Endodermal cell (in vitro differentiated cells): ENCODE results near the gene DNAJB12. TPM values are rescaled to one million over a fixed set of nuclear protein-coding genes. Genes with fewer than 3 reads are reported as not detected.

Experiments used
- DNase-seq: peaks from one replicate; pipeline ENCODE4 v3.0.0-alpha.2; 2017
- H3K27ac ChIP-seq: 2 replicates; pipeline ENCODE4 v1.5.1; 2013; ENCODE audit warnings: mild to moderate bottlenecking, low read depth, low read length, moderate library complexity
- H3K27me3 ChIP-seq: 2 replicates; pipeline ENCODE4 v1.6.1; 2013; ENCODE audit warnings: mild to moderate bottlenecking, low read length, moderate library complexity; ENCODE audit not compliant: insufficient read depth, control insufficient read depth, poor library complexity, severe bottlenecking
- H3K36me3 ChIP-seq: 2 replicates; pipeline ENCODE4 v1.7.0; 2013; ENCODE audit warnings: mild to moderate bottlenecking, low read length, moderate library complexity; ENCODE audit not compliant: control insufficient read depth, insufficient read depth
- H3K4me1 ChIP-seq: one replicate; pipeline ENCODE4 v1.7.0; 2013; ENCODE audit warnings: low read length; ENCODE audit not compliant: control insufficient read depth, insufficient read depth
- H3K4me3 ChIP-seq: 2 replicates; pipeline ENCODE4 v1.5.1; 2013; ENCODE audit warnings: mild to moderate bottlenecking, low read length, moderate library complexity
- H3K9ac ChIP-seq: 2 replicates; pipeline ENCODE4 v1.6.1; 2013; ENCODE audit warnings: mild to moderate bottlenecking, low read length, moderate library complexity; ENCODE audit not compliant: poor library complexity, severe bottlenecking; ENCODE audit errors: extremely low read depth
- H3K9me3 ChIP-seq: 2 replicates; pipeline ENCODE4 v1.6.1; 2013; ENCODE audit warnings: mild to moderate bottlenecking, low read length, moderate library complexity; ENCODE audit not compliant: control insufficient read depth
- H3K27ac Mint-ChIP-seq: 2 replicates; pipeline ENCODE4 v1.8.0; 2020; ENCODE audit warnings: mixed read lengths
- H3K27me3 Mint-ChIP-seq: 2 replicates; pipeline ENCODE4 v1.8.0; 2021; ENCODE audit warnings: mild to moderate bottlenecking, mixed read lengths; ENCODE audit not compliant: insufficient read depth
- H3K36me3 Mint-ChIP-seq: 2 replicates; pipeline ENCODE4 v1.8.0; 2020; ENCODE audit warnings: low read depth, mixed read lengths
- H3K4me1 Mint-ChIP-seq: 2 replicates; pipeline ENCODE4 v1.8.0; 2020; ENCODE audit warnings: mixed read lengths
- H3K4me3 Mint-ChIP-seq: 2 replicates; pipeline ENCODE4 v1.8.0; 2020; ENCODE audit warnings: mild to moderate bottlenecking, moderate library complexity, mixed read lengths
- H3K9me3 Mint-ChIP-seq: 2 replicates; pipeline ENCODE4 v1.8.0; 2020; ENCODE audit warnings: mild to moderate bottlenecking, mixed read lengths
- WGBS, 2 experiments: methylation state at CpG; one replicate each; pipeline versions ENCODE4 v1.1.5 to v1.1.7; 2013; ENCODE audit warnings: missing lambda C conversion rate in 2 of 2, mixed read lengths in 1 of 2; ENCODE audit not compliant: insufficient coverage in 1 of 2, insufficient read length in 1 of 2; 5-methylcytosine and 5-hydroxymethylcytosine counted together
- total RNA-seq, 2 donors: library from RNA; stranded (reverse); fragmentation: NEBNext Ultra II Directional in 1 of 2; extraction: Animal tissue kit (Norgen Biotek cat#: 25700) in 1 of 2; gene quantifications; 2 replicates in 1 of 2; 3 replicates in 1 of 2; pipeline ENCODE4 v1.2.1, GENCODE V29; 2021
- TF ChIP-seq, protein P1 (sequence below): fragments of 200-600 bp; sonication (generic); conservative IDR thresholded peaks from 2 replicates; pipeline ENCODE4 v1.5.0; 2021; ENCODE audit warnings: antibody characterized with exemption, mild to moderate bottlenecking

The DNAJB12 gene
- total RNA-seq, 2 donors from 2014 or later: 22.6 to 27.5 TPM

DNA sequence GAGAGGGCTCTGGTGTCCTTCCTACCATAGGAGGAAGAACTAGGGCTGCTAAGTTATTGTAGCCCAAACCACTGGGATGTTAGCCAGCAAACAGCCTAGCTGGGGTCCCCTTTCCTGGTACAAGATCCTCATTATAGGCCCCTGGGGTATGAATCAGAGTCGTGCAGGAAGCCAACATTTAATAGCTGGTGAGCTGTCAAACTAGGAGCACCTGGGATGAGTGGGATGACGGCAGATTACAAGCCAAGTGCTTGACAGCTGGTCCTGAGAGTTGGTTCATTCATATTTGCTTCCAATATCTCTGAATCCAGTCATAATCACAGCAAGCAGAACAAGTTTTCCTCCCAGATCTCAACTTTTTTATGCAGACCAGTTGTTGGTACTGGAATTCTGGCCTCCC, 25.1 kb upstream of the DNAJB12 start:
- Histone ChIP-seq H3K4me3 (no peak overlapping the region), H3K9ac (no peak overlapping the region), H3K4me1 (peaks cover 11% of the 10 kb centered on the region), H3K36me3 (no peaks in the 10 kb centered on the region), H3K27ac (no peak overlapping the region), H3K27me3 (no peaks in the 10 kb centered on the region), H3K9me3 (no peaks in the 10 kb centered on the region)
- WGBS, 2 experiments: 90% methylated on average over 2 of the region's 2 CpGs; no CpG with 5 or more reads in 1 of the 2 experiments
- Mint-ChIP-seq H3K9me3 (no peaks in the 10 kb centered on the region), H3K4me1 (peaks cover 23% of the 10 kb centered on the region), H3K27ac (no peak overlapping the region), H3K27me3 (no peaks in the 10 kb centered on the region), H3K36me3 (peaks cover 9% of the 10 kb centered on the region), H3K4me3 (no peak overlapping the region)
- no peak for DNase-seq
- TF ChIP-seq, protein P1, sequence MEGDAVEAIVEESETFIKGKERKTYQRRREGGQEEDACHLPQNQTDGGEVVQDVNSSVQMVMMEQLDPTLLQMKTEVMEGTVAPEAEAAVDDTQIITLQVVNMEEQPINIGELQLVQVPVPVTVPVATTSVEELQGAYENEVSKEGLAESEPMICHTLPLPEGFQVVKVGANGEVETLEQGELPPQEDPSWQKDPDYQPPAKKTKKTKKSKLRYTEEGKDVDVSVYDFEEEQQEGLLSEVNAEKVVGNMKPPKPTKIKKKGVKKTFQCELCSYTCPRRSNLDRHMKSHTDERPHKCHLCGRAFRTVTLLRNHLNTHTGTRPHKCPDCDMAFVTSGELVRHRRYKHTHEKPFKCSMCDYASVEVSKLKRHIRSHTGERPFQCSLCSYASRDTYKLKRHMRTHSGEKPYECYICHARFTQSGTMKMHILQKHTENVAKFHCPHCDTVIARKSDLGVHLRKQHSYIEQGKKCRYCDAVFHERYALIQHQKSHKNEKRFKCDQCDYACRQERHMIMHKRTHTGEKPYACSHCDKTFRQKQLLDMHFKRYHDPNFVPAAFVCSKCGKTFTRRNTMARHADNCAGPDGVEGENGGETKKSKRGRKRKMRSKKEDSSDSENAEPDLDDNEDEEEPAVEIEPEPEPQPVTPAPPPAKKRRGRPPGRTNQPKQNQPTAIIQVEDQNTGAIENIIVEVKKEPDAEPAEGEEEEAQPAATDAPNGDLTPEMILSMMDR: no peak

DNA sequence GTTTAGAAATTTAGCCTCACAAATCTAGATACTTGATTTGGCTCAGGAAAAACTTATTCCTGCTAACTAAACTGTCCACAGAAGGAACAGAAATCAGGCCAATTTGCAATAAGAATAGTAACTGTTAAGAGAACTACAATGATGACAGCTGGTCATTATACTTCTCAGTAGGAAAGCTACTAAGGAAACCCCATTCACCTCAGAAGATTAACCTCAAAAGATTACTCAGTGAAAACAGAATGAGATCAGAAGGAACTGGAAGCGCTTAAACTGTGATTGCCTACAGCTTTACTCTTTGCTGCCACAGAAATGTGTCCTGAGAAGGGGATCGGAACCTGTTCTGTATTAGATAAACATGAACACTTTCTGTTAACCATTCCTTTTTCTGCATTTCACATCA, 24.3 kb upstream of the DNAJB12 start:
- Histone ChIP-seq H3K27ac (no peak overlapping the region), H3K4me3 (no peak overlapping the region), H3K27me3 (no peaks in the 10 kb centered on the region), H3K36me3 (no peaks in the 10 kb centered on the region), H3K9ac (no peak overlapping the region), H3K4me1 (peaks cover 11% of the 10 kb centered on the region), H3K9me3 (no peaks in the 10 kb centered on the region)
- H3K9me3 Mint-ChIP-seq: no peaks in the 10 kb centered on the region
- H3K4me1 Mint-ChIP-seq: peaks cover 23% of the 10 kb centered on the region
- H3K27me3 Mint-ChIP-seq: no peaks in the 10 kb centered on the region
- no peak for DNase-seq
- no peak overlapping the region for H3K27ac Mint-ChIP-seq
- no peak overlapping the region for H3K4me3 Mint-ChIP-seq
- TF ChIP-seq, protein P1: no peak
- 72 to 79% methylated on average over 2 of the region's 2 CpGs for WGBS, 2 experiments
- H3K36me3 Mint-ChIP-seq: peaks cover 9% of the 10 kb centered on the region

DNA sequence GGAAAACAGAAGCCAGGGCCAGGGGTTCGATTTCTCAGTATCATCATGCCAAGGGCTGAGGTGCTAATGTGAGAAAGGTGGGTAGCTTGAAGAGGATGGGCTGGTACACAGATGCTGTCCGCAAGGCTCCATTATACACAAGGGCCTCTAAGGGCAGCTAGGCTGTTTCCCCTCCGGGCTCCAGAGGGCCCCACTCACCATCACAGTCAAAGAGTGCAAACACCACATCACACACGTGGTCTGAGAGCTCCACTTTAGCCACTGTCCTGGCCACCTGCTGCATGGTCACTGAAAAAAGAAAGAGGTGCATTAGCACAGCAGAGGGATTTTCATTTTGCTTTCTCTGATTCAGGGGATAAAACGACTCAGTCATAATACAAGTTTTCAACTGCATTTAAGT, 20.9 kb upstream of the DNAJB12 start:
- no peak overlapping the region for H3K9ac ChIP-seq
- H3K9me3 Mint-ChIP-seq: no peaks in the 10 kb centered on the region
- TF ChIP-seq, protein P1: peak; percentile 49
- H3K27me3 ChIP-seq: no peaks in the 10 kb centered on the region
- H3K4me3 ChIP-seq: no peak overlapping the region
- no peak overlapping the region for H3K4me3 Mint-ChIP-seq
- H3K36me3 ChIP-seq: peaks cover 5% of the 10 kb centered on the region
- peaks cover 11% of the 10 kb centered on the region for H3K4me1 ChIP-seq
- peak overlapping the region; percentile 74 for H3K27ac Mint-ChIP-seq
- no peaks in the 10 kb centered on the region for H3K9me3 ChIP-seq
- no peaks in the 10 kb centered on the region for H3K27me3 Mint-ChIP-seq
- peak; percentile 61 for DNase-seq
- H3K36me3 Mint-ChIP-seq: peaks cover 14% of the 10 kb centered on the region
- WGBS, 2 experiments: 64 to 81% methylated on average over 3 to 5 of the region's 5 CpGs
- no peak overlapping the region for H3K27ac ChIP-seq
- H3K4me1 Mint-ChIP-seq: peaks cover 18% of the 10 kb centered on the region
